Muscle of arm (tissue), 12 donors: ENCODE measurements around the gene BCO2. TPM values are rescaled to one million over a fixed set of nuclear protein-coding genes. Genes with fewer than 3 reads are reported as not detected.
"Not testable (repeated sequence)": the region's sequence is repeated elsewhere in the genome, so short reads cannot be mapped to it uniquely, and the experiment has no call there.

ENCODE experiments used
- DNase-seq: peaks from one replicate; pipeline ENCODE4 v3.0.0-alpha.2; 2013
- polyA plus RNA-seq, 12 donors: library from polyadenylated mRNA; unstranded; fragments of 120-200 nt; gene quantifications; one replicate each; pipeline ENCODE4 v1.2.1, GENCODE V29; 2013; ENCODE audit not compliant: insufficient read length in 12 of 12

BCO2 gene
- polyA plus RNA-seq, 12 donors: 3.4 to 28.6 (median 8.0) TPM; not detected in 1

GRCh38 chr11:112163875-112164685 lies 11.2 kb upstream of the BCO2 start, which contains the start of gene IL18:
Gene IL18, minus strand, starts transcription at chr11:112164094. Its CDS starts 9,041 bp downstream, at chr11:112155053.
- no peak for DNase-seq

GRCh38 chr11:112165049-112165448 lies 10.3 kb upstream of the BCO2 start:
- DNase-seq: no peak

DNA sequence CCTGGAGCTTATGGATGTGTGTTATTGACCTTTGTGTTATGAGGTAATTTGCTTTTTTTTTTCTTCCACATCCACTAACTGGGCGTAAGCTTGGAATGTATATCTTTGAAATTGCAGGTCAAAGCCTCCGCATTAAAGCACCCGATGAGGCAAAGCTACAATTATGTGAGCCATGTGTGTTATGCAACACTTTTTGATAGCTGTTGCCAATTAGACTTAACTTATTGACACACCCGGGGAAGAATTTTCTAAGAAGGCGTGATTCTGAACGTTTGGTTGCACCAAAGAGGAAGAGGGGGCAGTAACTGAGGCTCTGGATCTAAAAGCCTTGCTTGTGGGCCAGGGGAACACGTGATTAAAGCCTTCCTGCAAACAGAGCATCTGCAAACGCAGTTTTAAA lies 8.8 kb upstream of the BCO2 start:
- no peak for DNase-seq

- DNase-seq: no peak
Measured at GRCh38 chr11:112167145-112167544, 8.2 kb upstream of the BCO2 start, which contains the start of gene TEX12. Gene TEX12, plus strand, starts transcription at chr11:112167372. Its CDS starts 1,897 bp downstream, at chr11:112169269.

DNA sequence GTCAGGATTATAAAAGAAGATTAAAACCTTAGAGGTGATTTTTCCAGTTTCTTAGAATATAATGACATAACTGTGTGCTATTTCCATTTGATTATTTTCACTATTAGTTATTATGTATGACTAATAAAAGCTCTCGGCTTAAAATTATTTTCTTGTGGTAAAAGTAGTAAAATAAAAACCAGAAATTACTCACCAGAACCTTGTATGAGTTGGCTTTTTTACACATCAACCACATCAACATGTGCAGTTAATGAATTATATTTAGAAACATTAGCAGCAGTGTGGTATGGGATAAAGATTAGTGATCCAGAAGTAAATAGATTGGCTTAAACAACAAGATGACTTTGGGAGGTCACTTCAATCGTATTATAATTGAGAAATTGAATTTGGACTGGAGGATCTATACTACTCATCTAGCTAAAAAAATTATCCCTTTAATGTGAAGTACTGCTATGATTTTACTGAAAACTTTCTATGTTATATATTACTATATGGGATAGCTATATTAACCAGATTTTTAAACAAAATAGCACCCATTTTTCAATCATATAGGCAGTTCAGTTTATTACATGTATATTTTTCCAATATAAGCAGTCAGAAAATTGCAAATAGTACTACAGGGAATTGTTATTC lies 2.8 kb upstream of the BCO2 start:
- DNase-seq: no peak

DNA sequence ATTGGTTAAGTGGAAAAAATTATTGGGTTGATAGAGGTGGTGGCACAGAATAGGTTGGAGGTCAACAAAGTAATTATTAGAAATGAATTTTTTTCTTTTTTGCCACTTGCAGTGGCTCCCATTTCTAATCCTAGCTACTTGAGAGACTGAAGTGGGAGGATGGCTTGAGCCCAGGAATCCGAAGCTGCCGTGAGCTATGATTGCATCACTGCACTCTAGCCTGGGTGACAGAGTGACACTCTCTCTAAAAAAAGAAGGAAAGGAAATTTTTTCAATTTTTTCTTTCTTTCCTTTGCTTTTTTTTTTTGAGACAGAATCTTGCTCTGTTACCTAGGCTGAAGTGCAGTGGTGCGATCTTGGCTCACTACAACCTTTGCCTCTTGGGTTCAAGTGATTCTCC lies 2.2 kb upstream of the BCO2 start:
- DNase-seq: no peak

DNA sequence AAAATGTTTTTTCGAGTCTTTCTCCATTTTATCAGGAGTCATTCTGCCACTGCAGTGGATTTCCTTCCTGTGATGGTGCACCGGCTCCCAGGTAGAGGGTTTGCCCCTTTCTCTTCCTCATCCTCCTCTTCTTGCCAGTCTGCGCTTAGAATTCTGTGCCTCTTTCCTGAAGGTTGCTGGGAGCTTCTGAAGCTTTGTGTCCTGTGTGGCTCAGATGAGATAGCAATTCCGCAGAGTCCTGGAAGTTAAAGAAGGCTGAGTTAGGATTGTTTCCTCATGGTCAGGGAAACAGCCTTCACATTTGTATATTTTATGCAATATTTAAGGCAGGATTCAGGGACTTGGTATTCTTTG lies 264 bp downstream of the BCO2 start:
- peak; percentile 20 for DNase-seq

DNA sequence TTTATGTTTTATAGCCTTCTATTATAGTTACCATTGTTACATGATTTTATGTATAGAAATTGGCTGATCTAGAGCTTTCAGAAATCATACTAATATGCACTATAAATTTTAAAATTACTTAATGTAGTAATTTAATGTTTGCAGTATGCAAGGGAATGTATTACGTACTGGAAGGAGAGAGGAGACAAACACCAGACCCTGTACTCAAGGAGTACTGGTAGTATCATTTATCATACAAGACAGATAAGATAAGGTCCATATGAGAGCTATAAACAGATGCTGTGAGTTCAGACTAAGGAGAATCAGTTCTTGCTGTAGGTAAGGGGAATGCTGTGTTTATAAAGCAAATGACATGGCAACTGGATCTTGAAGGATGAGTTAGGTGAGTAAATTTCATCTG lies 765 bp downstream of the BCO2 start:
- DNase-seq: no peak

DNA sequence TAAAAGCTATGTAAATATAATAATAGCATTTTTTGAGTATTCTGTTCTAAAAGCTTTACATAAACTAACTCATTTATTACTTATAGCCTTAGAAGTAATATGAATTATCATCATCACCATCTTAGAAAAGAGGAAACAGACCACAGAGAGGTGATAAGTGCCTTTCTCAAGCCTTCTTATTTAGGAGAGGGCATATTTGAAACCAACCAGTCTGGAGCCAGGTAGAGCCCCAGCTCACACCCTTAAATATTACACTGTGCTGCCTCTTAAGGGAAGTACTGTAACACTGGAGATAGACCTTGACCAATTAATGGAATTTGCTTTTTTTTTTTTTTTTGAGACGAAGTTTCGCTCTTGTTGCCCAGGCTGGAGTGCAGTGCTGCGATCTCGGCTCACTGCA lies 2.3 kb downstream of the BCO2 start:
- DNase-seq: no peak

DNA sequence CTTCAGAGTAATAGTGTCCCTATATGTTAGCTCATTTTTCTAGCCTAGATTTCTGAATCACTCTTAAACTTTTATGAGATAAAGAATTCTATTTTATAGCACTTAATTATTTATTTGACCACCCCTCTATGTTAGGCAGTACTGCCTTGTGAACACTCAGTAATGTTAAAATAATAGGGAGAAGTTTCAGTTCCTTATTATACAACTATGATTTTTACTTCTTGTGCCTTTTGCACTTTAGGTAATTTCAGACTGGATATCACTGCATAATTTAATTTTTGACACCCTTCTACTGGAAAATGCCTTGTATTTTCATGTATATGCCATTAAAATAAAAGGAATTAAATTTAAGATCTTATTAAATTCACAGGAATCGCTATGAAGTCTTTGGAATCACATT lies 3.1 kb downstream of the BCO2 start:
- DNase-seq: no peak

GRCh38 chr11:112178936-112179335 lies 3.6 kb downstream of the BCO2 start:
- DNase-seq: no peak

GRCh38 chr11:112179601-112180000 lies 4.3 kb downstream of the BCO2 start:
- no peak for DNase-seq

DNA sequence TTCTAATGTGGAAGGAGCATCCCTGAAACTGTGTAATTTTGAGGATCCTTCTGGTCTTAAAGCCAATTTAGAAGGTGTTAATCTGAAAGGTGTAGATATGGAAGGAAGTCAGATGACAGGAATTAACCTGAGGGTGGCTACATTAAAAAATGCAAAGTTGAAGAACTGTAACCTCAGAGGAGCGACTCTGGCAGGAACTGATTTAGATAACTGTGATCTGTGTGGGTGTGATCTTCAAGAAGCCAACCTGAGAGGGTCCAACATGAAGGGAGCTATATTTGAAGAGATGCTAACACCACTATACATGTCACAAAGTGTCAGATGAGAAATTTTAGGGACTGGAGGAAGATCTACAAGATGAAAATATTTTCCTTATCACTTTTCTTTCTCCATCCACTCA lies 7.6 kb downstream of the BCO2 start:
- DNase-seq: no peak

- DNase-seq: no peak
Measured at GRCh38 chr11:112185883-112186282, 10.6 kb downstream of the BCO2 start.

GRCh38 chr11:112186304-112186703 lies 11.0 kb downstream of the BCO2 start:
- no peak for DNase-seq

DNA sequence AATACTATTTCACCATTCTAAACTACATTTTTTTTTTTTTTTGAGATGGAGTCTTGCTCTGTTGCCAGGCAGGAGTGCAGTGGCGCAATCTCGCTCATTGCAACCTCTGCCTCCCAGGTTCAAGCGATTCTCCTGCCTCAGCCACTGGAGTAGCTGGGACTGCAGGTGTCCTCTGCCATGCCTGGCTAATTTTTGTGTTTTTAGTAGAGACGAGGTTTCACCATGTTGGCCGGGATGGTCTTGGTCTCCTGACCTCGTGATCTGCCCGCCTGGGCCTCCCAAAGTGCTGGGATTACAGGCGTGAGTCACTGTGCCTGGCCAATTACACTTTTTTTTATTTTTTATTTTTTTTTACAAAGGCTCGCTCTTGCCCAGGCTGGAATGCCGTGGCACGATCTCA lies 19.8 kb downstream of the BCO2 start:
- not testable (repeated sequence) for DNase-seq

GRCh38 chr11:112195951-112196351 lies 20.6 kb downstream of the BCO2 start:
- no peak for DNase-seq

DNA sequence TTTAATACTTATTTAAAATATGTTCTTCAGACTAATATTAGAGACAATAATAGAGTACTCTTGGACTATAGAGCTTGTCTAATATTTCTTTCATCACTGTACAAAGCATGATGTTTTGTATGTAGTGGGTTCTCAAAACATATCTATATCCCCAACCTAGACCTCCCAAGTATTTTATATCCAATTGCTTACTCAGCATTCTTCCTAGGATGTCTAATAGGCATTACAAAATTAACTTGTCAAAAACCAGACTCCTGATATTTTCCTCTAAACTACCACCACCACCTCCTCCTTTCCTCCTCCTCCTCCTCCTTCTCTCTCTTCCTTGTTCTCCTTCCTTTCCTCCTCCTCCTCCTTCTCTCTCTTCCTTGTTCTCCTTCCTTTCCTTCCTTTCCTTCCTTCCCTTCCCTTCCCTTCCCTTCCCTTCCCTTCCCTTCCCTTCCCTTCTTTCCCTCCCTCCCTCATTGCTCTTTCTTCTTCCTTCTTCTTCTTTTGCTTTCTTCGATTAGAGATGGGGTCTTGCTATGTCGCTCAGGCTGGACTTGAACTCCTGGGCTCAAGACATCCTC lies 21.3 kb downstream of the BCO2 start:
- DNase-seq: no peak

- not testable (repeated sequence) for DNase-seq
Measured at GRCh38 chr11:112199101-112199500, 23.8 kb downstream of the BCO2 start.

DNA sequence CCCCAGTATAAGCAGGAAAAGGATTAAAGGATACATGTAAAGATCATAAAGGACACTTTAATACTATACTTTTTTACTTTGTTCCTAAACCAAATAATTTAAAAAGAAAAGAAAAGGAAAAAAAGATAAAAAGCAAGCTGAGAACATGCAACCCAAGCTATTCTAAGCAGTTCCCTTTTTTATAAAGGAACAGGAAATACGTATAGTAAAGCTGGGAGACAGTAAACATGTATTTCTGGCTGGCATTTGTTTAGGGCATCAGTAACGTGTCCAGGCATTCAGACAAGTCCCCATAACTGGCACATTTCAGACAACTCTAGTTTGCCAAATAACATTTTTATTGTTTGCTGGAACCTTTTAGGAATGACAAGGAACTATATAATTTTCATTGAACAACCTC lies 24.9 kb downstream of the BCO2 start:
- no peak for DNase-seq

DNA sequence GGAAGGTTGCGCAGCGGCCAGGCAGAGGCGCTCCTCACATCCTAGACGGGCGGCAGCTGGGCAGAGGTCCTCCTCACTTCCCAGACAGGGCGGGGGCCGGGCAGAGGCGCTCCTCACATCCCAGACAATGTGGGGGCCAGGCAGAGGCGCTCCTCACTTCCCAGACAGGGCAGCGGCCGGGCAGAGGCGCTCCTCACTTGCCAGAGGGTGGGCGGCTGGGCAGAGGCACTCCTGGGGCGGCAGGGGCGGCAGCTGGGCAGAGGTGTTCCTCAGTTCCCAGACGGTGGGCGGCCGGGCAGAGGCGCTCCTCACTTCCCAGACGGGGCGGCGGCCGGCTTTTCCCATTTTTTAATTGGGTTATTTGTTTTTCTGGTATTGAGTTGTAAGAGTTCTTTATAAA lies 30.8 kb downstream of the BCO2 start:
- no peak for DNase-seq

- DNase-seq: no peak
Measured at GRCh38 chr11:112210890-112211289, 35.6 kb downstream of the BCO2 start.

DNA sequence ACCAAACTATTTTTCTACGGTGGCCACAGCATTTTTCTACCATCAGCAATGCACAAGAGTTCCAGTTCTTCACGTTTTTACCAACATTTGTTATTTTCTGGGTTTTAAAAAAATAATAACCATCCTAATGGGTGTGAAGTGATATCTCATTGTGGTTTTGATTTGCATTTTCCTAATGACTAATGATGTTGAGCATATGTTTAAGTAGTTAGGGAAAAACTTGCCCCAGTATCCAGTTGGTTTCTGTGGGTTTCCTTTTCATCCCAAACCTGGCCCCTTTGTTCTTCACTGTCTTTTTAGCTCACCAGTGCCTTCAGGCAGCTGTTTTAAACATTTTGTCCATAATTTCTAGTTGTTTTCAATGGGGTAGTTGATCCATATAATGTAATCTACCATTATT lies 36.2 kb downstream of the BCO2 start:
- no peak for DNase-seq
